Left ventricle myocardium superior (tissue), 1 donor: ENCODE measurements around the gene PRDM12. TPM values are rescaled to one million over a fixed set of nuclear protein-coding genes. Genes with fewer than 3 reads are reported as not detected.
A peak's percentile ranks its signal among the peaks of the same experiment; 100 is the strongest.
"Not testable (repeated sequence)": the region's sequence is repeated elsewhere in the genome, so short reads cannot be mapped to it uniquely, and the experiment has no call there.

Experiments used
- ATAC-seq: fragments of 200-7000 bp; cut with Tn5 transposase; one replicate; pipeline ENCODE4 v1.9.1; 2020; ENCODE audit warnings: mild to moderate bottlenecking, moderate library complexity
- DNase-seq: peaks from one replicate; pipeline ENCODE4 v3.0.0-alpha.2; 2020
- intact Hi-C: fragments of 100-400 bp; cut with micrococcal nuclease; formaldehyde crosslinking; loops from one replicate; pipeline ENCODE4 v1.11.0; 2022
- total RNA-seq: library from RNA; stranded (reverse); fragmentation: NEBNext Ultra II Directional; extraction: Animal tissue kit (Norgen Biotek cat#: 25700); gene quantifications from one replicate; pipeline ENCODE4 v1.2.1, GENCODE V29; 2021
- donor health status: DM: no; HTN: yes; CAD: no; lungs with severe emphysema.

The PRDM12 gene
- total RNA-seq, 1 donor from 2014 or later, result not detected

DNA sequence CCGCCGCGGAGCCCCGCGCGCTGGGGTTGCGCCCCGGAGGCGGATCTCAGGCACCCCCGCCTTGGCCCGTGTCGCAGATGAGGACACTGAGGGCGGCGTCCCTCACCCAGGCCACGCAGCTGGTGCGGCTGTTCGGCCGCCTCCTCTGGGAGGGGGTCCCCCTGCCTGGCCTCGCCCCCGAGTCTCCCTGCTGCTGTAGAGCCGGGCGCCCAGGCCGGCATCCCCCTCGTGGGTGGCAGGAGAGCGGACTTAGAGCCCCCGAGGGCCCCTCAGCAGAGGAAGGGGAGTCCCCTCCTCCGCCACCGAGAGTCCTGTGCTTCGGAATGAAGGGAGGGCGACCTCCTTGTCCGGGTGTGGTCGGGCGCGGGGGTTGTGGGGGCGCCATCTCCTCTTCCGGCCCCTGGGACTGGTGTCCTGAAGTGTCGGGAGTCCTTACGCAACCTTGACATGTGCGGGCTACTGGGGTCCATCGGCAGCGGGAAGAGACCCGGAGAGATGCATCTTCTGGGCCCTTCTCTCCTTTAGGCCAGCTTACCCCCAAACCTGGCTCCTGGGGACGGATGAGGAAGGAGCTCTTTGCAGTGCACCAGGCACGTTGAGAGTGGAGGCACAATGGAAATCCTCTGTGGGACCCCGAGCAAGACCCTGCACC, 17.5 kb downstream of the PRDM12 start:
- no peak for DNase-seq
- ATAC-seq, result peak; percentile 36
- intact Hi-C loops, result loop anchor here (5.0 kb wide), 1 partner anchor 220 kb away; no protein-coding TSS in a partner anchor

GRCh38 chr9:130682421-130683121, 18.2 kb downstream of the PRDM12 start:
- DNase-seq (peak; percentile 85), ATAC-seq (peak; percentile 82)
- intact Hi-C loops, result loop anchor here (5.0 kb wide), 1 partner anchor 220 kb away; no protein-coding TSS in a partner anchor

DNA sequence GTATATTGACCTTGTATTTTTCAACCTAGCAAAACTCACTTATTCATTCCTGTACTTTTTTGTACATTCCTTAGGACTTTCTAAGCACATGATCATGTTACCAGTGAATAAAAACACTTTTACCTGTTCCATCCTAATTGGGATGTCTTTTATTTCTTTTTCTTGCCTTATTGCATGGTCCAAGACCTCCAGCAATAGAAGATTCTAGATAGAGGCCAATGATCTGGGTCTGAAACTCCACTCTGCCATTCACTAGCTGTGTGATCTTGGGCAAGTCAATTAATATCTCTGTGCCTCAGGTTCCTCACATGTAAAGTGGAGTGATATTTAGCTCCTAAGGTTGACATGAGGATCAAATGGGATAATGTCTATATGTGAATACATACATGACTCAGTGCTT, 20.7 kb downstream of the PRDM12 start:
- DNase-seq (no peak), ATAC-seq (no peak)
- intact Hi-C loops, result no loop called here

DNA sequence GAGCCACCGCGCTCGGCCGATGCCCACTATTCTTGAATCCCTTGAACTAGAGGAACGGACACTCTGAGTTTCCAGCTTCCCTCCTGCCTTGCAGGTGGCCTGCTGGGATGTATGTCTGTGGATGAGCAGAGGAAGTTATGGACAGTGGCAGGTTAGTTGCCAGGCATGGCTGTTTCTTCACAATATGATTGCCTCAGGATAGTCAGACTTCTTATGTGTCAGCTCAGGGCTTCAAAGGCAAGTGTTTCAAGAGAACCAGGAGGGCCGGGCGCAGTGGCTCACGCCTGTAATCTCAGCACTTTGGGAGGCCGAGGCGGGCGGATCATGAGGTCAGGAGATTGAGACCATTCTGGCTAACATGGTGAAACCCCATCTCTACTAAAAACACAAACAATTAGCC, 21.6 kb downstream of the PRDM12 start:
- ATAC-seq, DNase-seq, intact Hi-C loops: not testable (repeated sequence)

GRCh38 chr9:130687615-130688014, 23.2 kb downstream of the PRDM12 start:
- intact Hi-C loops, result no loop called here
- ATAC-seq, result no peak
- no peak for DNase-seq

GRCh38 chr9:130688072-130688471, 23.7 kb downstream of the PRDM12 start:
- intact Hi-C loops, result no loop called here
- DNase-seq (no peak), ATAC-seq (no peak)

GRCh38 chr9:130689572-130689936, 25.2 kb downstream of the PRDM12 start:
- ATAC-seq (no peak), DNase-seq (no peak)
- intact Hi-C loops, result no loop called here

GRCh38 chr9:130689937-130690700, 25.7 kb downstream of the PRDM12 start:
- ATAC-seq (peak; percentile 52), DNase-seq (no peak)
- intact Hi-C loops, result no loop called here

GRCh38 chr9:130692321-130692720, 27.9 kb downstream of the PRDM12 start:
- DNase-seq (peak; percentile 68), ATAC-seq (peak; percentile 30)
- intact Hi-C loops, result no loop called here

GRCh38 chr9:130693101-130693425, 28.7 kb downstream of the PRDM12 start:
- peak; percentile 2 for ATAC-seq
- intact Hi-C loops, result no loop called here

GRCh38 chr9:130693426-130694191, 29.2 kb downstream of the PRDM12 start, which contains the start of gene EXOSC2:
EXOSC2 (plus strand) TSS chr9:130693780; CDS start chr9:130693792, 12 bp downstream.
- ATAC-seq, result peak; percentile 96
- intact Hi-C loops, result no loop called here

More at GRCh38 chr9:130693101-130693425, 28.7 kb downstream of the PRDM12 start:
- DNase-seq, result no peak

GRCh38 chr9:130694205-130694604, 29.8 kb downstream of the PRDM12 start:
- intact Hi-C loops, result no loop called here
- no peak for DNase-seq
- ATAC-seq, result no peak

More at GRCh38 chr9:130693426-130694191, 29.2 kb downstream of the PRDM12 start, which contains the start of gene EXOSC2:
- peak; percentile 98 for DNase-seq

- DNase-seq, result no peak
- intact Hi-C loops, result no loop called here
- no peak for ATAC-seq
Measured at GRCh38 chr9:130696139-130696650, 31.8 kb downstream of the PRDM12 start.

DNA sequence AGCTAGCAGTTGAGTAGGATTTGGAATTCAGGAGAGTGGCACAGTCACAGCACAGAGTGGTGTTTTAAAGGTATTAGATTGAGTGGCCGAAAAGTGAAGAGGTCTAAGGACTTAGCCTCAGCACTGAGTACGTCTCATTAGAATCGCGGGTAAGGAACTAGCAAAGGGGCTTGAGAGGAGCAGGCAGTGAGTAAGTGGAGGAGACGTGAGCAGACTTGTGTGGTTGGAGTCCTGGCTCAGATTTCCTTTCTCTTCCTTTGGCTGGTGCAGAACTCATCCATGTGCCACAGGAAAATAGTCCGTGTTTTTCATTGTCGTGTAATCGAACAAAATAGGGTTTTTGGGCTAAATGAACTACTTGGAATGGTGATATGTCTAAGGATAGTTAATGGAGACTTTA, 32.6 kb downstream of the PRDM12 start:
- DNase-seq (no peak), ATAC-seq (no peak)
- intact Hi-C loops, result no loop called here

DNA sequence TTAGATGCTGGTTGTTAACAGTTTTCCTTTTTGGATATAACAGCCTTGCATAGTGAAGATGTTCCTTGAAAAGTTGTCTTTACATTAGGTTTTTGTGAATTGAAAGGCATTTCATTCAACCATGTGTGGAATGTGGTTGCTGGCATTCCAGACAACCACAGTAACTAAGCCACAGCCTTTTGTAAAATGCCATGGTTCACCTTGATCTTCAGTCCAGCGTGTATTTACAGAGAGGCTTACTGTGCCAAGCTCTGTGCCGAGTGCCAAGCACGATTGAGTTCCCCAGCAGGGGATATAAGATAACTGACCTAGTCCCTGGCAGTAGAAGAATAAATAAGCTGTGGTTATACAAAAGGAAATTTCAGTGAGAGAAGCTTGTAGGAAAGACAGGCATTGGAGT, 34.1 kb downstream of the PRDM12 start:
- intact Hi-C loops, result no loop called here
- ATAC-seq (no peak), DNase-seq (no peak)

- intact Hi-C loops, result no loop called here
- DNase-seq, result no peak
- ATAC-seq, result no peak
Measured at GRCh38 chr9:130699047-130699446, 34.7 kb downstream of the PRDM12 start.

DNA sequence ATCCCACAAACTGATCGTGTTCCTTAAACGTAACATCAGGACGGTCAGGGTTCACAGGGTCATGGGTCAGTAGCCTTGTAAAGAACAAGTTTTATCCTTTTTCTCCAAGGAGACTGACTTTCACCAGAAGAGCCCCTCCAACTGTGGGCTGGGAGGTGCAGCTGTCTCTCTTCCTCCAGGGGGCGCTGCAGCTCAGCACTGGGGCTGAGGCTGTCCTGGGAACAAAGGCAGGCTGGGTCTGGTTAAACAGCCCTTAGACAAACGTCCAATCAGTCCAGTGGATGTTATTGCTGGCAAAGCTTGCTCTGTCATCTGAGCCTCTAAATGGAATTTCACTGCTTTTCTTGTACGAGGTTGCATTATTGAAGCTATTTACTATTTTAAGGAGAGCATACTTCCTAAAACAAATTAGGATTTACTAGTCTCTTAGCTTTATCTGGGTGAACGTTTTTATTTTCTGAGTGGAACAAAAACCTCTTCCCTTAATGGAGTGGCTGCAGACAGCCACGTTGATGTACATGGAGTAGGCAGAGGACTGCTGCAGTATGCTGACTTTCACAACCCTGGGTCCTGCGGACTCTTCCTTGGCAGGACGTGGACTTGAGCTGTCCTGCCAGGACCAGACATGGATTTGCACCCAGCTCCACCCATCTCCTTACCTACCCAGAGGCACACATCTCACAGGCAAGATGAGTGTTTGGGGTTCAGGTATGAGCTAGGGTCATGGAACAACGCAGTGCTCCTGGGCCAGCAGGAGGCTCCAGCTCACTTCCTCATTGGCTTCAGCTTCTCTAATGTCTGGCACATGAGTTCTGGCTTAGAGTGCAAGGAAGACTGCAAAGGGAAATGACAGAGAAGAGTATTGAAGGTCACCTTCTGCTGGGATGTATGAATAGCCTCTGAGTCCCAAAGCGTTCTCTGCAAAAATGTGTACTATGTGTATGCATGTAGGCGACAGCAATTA, 36.9 kb downstream of the PRDM12 start:
- ATAC-seq (peak; percentile 94), DNase-seq (peak; percentile 85)
- intact Hi-C loops, result loop anchor here (5.0 to 10.0 kb wide), 3 partner anchors 161 to 343 kb away; partner anchors contain the start of gene FIBCD1

GRCh38 chr9:130703501-130703900, 39.1 kb downstream of the PRDM12 start:
- ATAC-seq, result no peak
- intact Hi-C loops, result loop anchor here (5.0 to 10.0 kb wide), 3 partner anchors 159 to 341 kb away; partner anchors contain the start of gene FIBCD1

More at GRCh38 chr9:130703501-130703900, 39.1 kb downstream of the PRDM12 start:
- no peak for DNase-seq
